BLaER1 (cell line): ENCODE measurements around the gene PITHD1.
"Not testable (repeated sequence)": the region's sequence is repeated elsewhere in the genome, so short reads cannot be mapped to it uniquely, and the experiment has no call there.

Source experiments
- H3K27ac ChIP-seq: shearing (Covaris generic); formaldehyde crosslinking; 2 replicates; pipeline ENCODE4 v1.8.1; 2022
- H3K27me3 ChIP-seq: shearing (Covaris generic); formaldehyde crosslinking; 2 replicates; pipeline ENCODE4 v1.8.1; 2022
- H3K36me3 ChIP-seq: shearing (Covaris generic); formaldehyde crosslinking; 2 replicates; pipeline ENCODE4 v1.8.1; 2022
- H3K4me1 ChIP-seq: shearing (Covaris generic); formaldehyde crosslinking; 2 replicates; pipeline ENCODE4 v1.8.1; 2022
- H3K4me2 ChIP-seq: shearing (Covaris generic); formaldehyde crosslinking; 2 replicates; pipeline ENCODE4 v1.8.1; 2022
- H3K4me3 ChIP-seq: shearing (Covaris generic); formaldehyde crosslinking; 2 replicates; pipeline ENCODE4 v1.8.1; 2022
- H3K9ac ChIP-seq: shearing (Covaris generic); formaldehyde crosslinking; 2 replicates; pipeline ENCODE4 v1.8.1; 2022
- H3K9me3 ChIP-seq: shearing (Covaris generic); formaldehyde crosslinking; 2 replicates; pipeline ENCODE4 v1.8.1; 2022
- H4K20me1 ChIP-seq: shearing (Covaris generic); formaldehyde crosslinking; 2 replicates; pipeline ENCODE4 v1.8.1; 2022
- Cebpa-rat ChIP-seq: shearing (Covaris generic); IDR thresholded peaks from 2 replicates; pipeline ENCODE4 v1.8.1; 2022

The PITHD1 gene, protein sequence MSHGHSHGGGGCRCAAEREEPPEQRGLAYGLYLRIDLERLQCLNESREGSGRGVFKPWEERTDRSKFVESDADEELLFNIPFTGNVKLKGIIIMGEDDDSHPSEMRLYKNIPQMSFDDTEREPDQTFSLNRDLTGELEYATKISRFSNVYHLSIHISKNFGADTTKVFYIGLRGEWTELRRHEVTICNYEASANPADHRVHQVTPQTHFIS

DNA sequence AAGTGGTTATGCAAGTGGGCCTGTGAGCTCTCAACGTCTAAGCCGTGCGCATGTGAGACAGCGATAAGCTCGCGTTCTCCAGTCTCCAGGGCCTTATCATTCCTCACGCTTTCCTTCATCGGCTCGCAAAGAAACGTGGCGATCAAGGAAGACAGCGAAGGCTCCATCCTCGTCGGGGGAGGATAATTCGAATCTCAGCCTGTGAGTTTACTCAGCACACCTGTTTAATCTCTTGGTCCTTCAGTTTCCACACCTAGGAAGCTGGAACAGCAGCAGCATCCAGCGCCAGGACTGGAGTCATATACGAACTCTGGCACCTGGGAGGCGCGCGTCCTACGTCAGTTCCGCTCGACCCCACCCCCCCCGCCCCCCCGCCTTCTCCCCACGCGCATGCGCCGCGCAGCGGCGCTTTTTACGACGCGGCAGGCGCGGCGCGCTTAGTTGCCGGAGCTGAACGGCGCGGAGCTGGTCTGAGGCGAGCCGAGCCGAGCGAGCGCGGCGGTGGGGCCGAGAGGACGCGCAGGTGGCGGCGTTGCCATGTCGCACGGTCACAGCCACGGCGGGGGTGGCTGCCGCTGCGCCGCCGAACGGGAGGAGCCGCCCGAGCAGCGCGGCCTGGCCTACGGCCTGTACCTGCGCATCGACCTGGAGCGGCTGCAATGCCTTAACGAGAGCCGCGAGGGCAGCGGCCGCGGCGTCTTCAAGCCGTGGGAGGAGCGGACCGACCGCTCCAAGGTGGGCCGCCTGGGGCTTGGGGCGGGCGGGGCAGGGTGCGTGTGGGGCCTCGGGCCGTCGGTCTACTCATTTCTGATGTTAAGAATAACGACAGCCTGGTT, at the start of gene PITHD1:
Gene PITHD1, plus strand, starts transcription at position 440 of the 836 bp plus-strand sequence. Its CDS starts 98 bp downstream, at position 538.
- Histone ChIP-seq H3K36me3 (peaks cover 35% of the 10 kb centered on the region), H3K27me3 (no peaks in the 10 kb centered on the region), H3K27ac (peak within 1 kb of the TSS; percentile 87), H3K4me1 (peaks cover 38% of the 10 kb centered on the region), H3K4me3 (peak within 1 kb of the TSS; percentile 83), H3K9ac (peak within 1 kb of the TSS; percentile 91), H3K4me2 (peak within 1 kb of the TSS; percentile 96), H3K9me3 (no peaks in the 10 kb centered on the region), H4K20me1 (peaks cover 35% of the 10 kb centered on the region)
- no peak for TF ChIP-seq Cebpa-rat

GRCh38 chr1:23732363-23733224, 45.6 kb upstream of the PITHD1 start:
- TF ChIP-seq Cebpa-rat, result no peak
- no peak overlapping the region for H3K9ac ChIP-seq
- H4K20me1 ChIP-seq, result peaks cover 39% of the 10 kb centered on the region
- H3K36me3 ChIP-seq, result peaks cover 4% of the 10 kb centered on the region; the same call in 1 of the 2 replicates
- H3K27ac ChIP-seq, result no peak overlapping the region
- H3K4me3 ChIP-seq, result no peak overlapping the region
- H3K27me3 ChIP-seq, result no peaks in the 10 kb centered on the region
- peaks cover 23% of the 10 kb centered on the region for H3K4me1 ChIP-seq
- no peak overlapping the region for H3K4me2 ChIP-seq
- no peaks in the 10 kb centered on the region for H3K9me3 ChIP-seq

GRCh38 chr1:23733281-23733680, 44.9 kb upstream of the PITHD1 start:
- H3K9me3 ChIP-seq, H3K27me3 ChIP-seq, H3K4me2 ChIP-seq, H3K27ac ChIP-seq, H3K36me3 ChIP-seq, H3K9ac ChIP-seq, H3K4me3 ChIP-seq: not testable (repeated sequence)
- H4K20me1 ChIP-seq, result peaks cover 32% of the 10 kb centered on the region
- peaks cover 16% of the 10 kb centered on the region for H3K4me1 ChIP-seq

GRCh38 chr1:23736437-23737134, 41.6 kb upstream of the PITHD1 start:
- Histone ChIP-seq H3K27ac (no peak overlapping the region), H3K27me3 (no peaks in the 10 kb centered on the region), H3K4me3 (no peak overlapping the region), H3K9me3 (no peaks in the 10 kb centered on the region), H3K4me2 (no peak overlapping the region), H3K36me3 (peaks cover 4% of the 10 kb centered on the region; the same call in 1 of the 2 replicates), H3K9ac (no peak overlapping the region), H3K4me1 (no peaks in the 10 kb centered on the region), H4K20me1 (peaks cover 6% of the 10 kb centered on the region; the same call in 1 of the 2 replicates)
- TF ChIP-seq Cebpa-rat, result no peak

- Histone ChIP-seq H3K9me3 (no peaks in the 10 kb centered on the region), H3K4me3 (no peak overlapping the region), H3K36me3 (peaks cover 10% of the 10 kb centered on the region), H3K9ac (no peak overlapping the region), H3K4me1 (peaks cover 29% of the 10 kb centered on the region), H3K27me3 (no peaks in the 10 kb centered on the region), H4K20me1 (peaks cover 34% of the 10 kb centered on the region), H3K4me2 (no peak overlapping the region), H3K27ac (no peak overlapping the region)
- no peak for TF ChIP-seq Cebpa-rat
Measured at GRCh38 chr1:23741609-23742008, 36.6 kb upstream of the PITHD1 start.

DNA sequence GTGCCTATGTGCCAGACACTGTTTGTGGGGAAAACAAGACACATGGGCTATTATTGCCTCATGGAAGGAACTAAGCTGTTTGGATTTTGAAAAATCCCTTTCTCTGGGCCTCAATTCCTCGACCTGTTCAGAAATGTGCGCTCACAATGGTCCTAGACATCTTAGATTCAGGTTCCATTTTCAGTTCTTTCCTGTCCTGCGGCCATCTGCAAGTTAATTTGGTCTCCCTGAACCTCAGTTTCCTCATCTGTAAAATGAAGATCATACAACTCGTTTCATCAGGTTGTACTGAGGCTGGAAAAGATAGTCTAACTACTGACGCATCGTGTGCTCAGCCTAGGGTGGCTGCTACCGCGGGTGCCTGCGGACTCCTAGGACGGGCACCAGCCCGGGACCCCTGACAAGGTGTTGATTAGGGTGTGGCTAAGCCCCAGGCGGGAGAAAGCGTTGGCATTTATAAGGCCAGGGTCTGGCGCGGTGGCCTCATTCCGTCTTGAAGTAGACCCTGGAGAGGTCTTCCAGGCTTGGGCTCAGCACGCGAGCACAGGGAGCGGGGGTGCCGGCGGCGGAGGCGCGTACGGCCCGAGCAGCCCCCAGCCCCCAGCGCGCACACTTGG, 35.4 kb upstream of the PITHD1 start:
- H4K20me1 ChIP-seq, result peaks cover 44% of the 10 kb centered on the region
- H3K4me3 ChIP-seq, result peak overlapping the region; percentile 100
- H3K27me3 ChIP-seq, result no peaks in the 10 kb centered on the region
- no peak for TF ChIP-seq Cebpa-rat
- peak overlapping the region; percentile 98 for H3K4me2 ChIP-seq
- peak overlapping the region; percentile 96 for H3K27ac ChIP-seq
- peaks cover 20% of the 10 kb centered on the region for H3K36me3 ChIP-seq
- H3K4me1 ChIP-seq, result peaks cover 36% of the 10 kb centered on the region
- no peaks in the 10 kb centered on the region for H3K9me3 ChIP-seq
- peak overlapping the region; percentile 98 for H3K9ac ChIP-seq

- no peak for TF ChIP-seq Cebpa-rat
- peaks cover 52% of the 10 kb centered on the region for H4K20me1 ChIP-seq
- peak within 1 kb of the TSS; percentile 100 for H3K4me3 ChIP-seq
- peaks cover 43% of the 10 kb centered on the region for H3K4me1 ChIP-seq
- H3K9me3 ChIP-seq, result no peaks in the 10 kb centered on the region
- no peaks in the 10 kb centered on the region for H3K27me3 ChIP-seq
- H3K27ac ChIP-seq, result peak within 1 kb of the TSS; percentile 96
- peak within 1 kb of the TSS; percentile 98 for H3K4me2 ChIP-seq
- H3K9ac ChIP-seq, result peak within 1 kb of the TSS; percentile 98
- peaks cover 28% of the 10 kb centered on the region for H3K36me3 ChIP-seq
Measured at GRCh38 chr1:23743287-23744152, 34.7 kb upstream of the PITHD1 start, which contains the start of gene ELOA. TSS of gene ELOA (plus strand) at chr1:23743471. CDS start at chr1:23743504, 33 bp downstream.

GRCh38 chr1:23745515-23745914, 32.7 kb upstream of the PITHD1 start:
- peaks cover 46% of the 10 kb centered on the region for H3K36me3 ChIP-seq
- no peak overlapping the region for H3K9ac ChIP-seq
- H3K27ac ChIP-seq, result no peak overlapping the region
- 0 out of 2 replicates have a peak overlapping the region, but pooled peaks have one; percentile 100 for H3K4me3 ChIP-seq
- no peaks in the 10 kb centered on the region for H3K9me3 ChIP-seq
- no peaks in the 10 kb centered on the region for H3K27me3 ChIP-seq
- peaks cover 45% of the 10 kb centered on the region for H3K4me1 ChIP-seq
- peaks cover 65% of the 10 kb centered on the region for H4K20me1 ChIP-seq
- H3K4me2 ChIP-seq, result peak overlapping the region; percentile 98
- TF ChIP-seq Cebpa-rat, result no peak
